ENCODE results near the gene NPEPL1.

NPEPL1 gene

DNA sequence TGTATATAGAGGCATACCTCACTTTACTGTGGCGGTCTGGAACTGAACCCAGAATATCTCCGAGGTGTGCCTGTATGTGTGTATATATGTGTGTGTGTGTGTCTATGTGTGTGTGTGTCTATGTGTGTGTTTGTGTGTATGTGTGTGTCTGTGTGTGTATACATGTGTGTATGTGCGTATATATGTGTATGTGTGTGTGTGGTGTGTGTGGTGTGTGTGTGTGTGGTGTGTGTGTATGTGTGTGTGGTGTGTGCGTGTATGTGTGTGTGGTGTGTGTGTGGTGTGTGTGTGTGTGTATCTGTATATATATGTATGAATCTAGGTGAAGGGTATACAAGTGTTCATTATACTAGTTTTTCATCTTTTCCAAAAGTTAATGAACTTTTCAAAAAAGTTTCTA is 4.2 kb upstream of the NPEPL1 start:
- DNase-seq: no peak

DNA sequence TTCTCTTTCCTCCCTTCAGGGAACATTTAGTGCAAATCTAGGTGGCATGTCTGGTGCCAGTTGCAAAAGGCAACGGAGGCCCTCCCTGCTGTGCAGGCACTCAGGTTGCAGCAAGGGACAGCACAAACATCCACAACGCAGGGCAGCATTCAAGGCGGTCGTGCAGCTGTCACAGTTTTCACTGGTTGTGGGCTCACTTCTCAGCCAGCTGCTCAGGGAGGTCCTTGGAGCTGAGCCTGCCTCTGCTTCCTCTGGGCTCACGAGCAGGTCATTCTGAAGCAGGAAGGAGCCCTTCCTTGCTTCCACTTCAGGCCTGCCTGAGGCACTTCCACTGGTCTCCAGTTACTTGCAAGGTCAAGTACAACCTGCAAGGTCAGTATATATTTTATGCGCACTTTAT is 3.8 kb upstream of the NPEPL1 start:
- no peak for DNase-seq

DNA sequence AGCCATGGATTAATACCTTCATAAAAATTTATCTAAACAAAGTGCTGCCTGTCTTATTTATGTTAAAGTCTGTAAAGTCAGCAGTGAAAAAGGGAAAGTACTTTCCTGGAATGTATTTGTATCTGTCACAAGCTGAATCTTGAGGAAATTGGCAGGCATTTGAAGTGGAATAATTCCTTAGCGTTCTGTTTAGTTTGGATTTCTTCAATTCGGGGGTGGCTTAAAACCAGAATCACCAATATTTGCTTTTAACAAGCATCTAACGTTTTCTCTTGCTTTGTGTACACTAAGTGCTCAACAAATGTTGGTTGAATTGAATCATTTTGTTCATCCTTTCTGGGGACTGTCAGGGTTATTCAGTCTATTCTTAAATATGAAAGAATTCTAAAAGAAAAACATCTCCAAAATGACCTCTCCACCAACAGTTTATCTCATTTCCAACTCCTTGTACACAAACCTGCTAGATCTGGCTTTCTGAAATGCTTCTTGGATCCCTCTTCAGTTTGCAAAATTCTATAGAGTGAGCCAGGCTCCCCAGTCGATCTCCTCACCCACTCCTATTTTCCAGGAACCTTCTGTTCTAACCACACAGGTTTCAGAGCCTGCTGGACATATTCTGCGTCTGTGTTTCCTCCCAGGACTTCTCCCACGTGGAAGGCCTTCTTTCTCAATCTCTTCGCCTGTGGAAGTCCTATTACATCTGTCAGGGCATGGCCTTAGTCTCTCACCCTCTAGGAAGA is 2.0 kb upstream of the NPEPL1 start:
- no peak for DNase-seq

DNA sequence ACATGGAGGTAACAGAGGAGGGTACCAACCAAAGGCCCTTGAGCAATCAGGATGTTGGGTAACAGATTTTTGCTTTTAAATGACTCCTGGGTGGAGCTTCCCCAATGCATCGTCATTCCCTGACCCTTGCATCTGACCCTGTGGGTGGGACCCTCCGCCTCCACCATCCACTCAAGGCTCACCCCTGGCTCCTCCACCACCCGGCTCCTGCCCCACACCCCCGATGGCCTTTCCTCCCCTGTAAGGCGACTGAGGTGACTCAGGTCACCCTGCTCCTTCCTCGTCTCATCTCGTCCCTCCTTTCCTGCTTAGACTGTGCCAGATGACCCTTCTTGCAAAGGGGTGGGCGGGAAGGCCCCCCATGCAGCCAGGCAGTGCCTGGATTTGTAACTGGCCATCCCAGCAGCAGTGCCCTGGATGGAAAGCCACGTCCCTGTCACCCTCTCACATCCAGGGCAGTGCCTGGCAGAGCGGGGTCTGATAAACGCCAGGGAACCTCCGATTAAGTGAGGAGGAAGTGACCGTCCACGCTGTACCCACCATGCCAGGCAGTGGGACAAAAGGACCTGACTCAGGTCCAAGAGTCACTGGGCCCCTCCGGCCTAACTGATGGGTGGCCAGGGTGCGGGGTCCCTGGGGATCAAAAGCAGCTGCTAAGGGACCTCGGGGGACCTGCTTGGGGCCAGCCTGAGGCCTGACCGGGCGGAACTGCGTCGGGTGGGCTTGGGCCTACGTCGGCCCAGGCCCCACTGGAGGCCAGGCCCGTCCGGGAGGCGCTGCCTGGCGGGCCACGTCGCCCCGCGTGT is 624 bp upstream of the NPEPL1 start:
- no peak for DNase-seq

DNA sequence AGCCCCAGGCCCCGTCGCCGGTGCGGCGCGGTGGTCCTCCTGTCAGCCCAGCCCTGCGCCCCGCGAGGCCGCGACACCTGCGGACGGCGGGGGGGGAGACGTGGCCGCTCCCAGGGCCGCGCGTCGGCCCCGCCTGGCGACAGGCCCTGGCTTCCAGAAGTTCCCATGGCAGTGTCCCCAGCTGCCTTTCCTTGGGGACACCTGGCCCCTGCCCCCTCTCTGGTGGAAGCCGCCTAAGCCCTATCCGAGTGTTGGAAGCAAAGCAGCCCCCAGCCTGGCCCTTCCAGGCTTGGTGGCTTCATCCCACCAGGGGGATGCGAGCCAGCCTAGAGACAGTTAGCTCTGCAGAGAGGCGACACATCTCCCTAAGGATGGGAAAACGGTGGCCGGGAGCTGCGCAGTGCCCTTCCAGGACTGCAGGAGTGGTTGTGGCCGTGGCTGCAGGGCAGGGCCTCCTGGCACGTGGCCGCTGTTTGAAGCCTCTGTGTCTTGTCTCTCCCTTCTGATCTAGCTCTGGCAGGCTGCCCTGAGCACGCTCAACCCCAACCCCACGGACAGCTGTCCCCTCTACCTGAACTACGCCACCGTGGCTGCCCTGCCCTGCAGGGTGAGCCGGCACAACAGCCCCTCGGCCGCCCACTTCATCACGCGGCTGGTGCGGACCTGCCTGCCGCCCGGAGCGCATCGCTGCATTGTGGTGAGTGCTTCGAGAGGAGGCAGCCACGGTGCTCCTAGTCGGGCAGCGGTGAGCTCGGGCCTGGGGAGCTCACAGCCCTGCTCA is 816 bp downstream of the NPEPL1 start:
- no peak for DNase-seq

DNA sequence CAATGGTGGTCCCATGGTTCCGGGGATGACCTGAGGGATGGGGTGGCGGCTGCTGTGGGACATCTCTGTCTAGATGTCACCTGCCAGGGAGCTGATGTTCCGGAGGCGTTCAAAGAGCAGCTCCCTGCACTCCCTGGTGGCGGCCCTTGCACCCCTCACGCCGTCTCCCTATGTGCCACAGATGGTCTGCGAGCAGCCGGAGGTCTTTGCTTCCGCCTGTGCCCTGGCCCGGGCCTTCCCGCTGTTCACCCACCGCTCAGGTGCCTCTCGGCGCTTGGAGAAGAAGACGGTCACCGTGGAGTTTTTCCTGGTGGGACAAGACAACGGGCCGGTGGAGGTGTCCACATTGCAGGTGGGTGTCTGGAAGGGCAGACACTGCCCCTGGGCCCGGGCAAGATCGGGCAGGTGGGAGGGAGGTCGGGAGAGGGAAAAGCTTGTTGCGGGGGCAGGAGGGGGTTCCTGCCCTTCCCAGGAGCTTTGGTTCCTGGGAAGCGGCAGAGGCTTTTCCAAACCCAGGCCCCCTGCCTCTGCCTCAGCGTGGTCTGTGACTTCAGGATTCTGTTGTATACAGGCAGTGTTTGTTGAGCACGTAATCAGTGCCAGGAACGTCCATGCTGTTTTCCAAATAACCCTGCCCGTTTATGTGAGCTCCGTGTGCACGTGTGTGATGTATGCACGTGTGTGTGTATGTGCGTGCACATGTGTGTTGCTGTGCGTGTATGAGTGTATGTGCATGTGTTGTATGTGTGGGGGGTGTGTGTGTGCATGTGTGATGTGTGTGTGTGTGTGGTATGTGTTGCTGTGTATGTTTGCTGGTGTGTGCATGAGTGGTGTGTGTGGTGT is 1.9 kb downstream of the NPEPL1 start:
- no peak for DNase-seq

DNA sequence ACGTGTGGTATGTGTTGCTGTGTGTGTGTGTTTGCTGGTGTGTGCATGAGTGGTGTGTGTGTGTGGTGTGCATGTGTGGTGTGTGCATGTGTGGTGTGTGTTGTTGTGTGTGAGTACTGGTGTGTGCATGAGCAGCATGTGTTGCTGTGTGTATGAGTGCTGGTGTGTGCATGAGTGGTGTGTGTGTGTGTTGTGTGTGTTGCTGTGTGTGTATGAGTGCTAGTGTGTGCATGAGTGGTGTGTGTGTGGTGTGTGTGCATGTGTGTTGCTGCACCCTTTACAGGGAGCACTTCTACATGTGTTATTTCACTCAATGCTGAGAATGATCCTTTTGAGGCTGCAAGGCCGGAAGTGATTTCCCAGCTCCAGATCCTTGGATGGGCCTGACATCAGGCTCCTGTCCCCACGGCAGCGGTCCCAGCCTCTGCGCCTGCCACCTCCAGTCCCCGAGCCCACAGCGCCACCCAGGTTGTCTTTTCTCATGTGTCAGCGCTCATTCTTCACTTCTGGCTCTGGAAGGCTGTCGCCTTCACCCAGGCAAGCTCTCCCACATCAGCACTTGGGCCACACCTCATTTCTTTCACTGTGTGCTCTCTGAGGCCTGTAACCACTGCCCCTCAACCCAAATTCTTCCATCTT is 2.6 kb downstream of the NPEPL1 start:
- no peak for DNase-seq

DNA sequence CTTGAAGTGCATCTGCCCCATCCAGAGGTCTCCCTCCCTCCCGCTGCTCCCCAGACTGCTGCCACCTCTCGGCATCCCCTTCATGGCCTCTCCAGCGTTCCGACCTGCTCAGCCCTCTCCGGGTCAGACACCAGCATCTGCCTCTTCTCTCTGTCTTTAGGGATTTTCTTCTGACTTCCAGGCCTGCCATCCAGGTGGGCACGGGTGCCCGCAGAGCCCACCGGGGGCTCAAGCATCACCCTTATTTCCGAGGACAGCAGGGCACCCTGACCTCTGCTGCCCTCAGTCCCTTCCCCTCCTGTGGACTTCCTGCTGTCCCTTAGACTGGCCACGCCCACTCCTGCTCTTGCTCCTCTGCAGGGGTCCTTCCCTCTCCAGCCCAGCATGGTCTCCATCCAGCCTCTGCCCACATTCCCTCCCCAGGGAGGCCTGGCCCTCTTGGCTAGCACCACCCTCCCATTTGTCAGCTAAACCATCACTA is 3.3 kb downstream of the NPEPL1 start:
- DNase-seq: no peak

DNA sequence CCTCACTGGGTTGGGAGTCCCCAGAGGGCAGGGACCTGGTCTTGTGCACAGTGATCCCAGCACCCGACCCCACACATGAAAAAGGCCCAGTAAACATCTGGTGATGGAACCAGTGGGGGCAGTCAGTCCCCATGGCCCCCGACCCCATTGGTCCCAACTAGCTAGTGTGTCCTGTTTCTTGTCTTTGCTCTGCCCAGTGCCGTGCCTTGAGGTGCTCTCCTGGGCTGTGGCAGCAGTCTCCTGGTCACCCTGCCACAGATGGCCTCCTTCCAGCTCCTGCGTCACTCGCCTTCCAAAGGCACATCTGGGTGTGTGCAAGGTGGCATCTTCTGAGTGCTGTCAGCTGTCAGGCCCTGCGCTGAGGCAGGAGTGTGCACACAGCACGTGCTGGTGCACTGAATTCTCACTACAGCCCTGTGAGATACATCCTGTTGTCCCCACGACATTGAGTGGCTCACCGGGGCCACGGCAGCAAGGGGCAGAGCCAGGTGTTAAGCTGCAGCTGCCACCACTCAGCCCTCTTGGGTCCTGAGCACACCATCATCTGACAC is 3.9 kb downstream of the NPEPL1 start:
- no peak for DNase-seq

DNA sequence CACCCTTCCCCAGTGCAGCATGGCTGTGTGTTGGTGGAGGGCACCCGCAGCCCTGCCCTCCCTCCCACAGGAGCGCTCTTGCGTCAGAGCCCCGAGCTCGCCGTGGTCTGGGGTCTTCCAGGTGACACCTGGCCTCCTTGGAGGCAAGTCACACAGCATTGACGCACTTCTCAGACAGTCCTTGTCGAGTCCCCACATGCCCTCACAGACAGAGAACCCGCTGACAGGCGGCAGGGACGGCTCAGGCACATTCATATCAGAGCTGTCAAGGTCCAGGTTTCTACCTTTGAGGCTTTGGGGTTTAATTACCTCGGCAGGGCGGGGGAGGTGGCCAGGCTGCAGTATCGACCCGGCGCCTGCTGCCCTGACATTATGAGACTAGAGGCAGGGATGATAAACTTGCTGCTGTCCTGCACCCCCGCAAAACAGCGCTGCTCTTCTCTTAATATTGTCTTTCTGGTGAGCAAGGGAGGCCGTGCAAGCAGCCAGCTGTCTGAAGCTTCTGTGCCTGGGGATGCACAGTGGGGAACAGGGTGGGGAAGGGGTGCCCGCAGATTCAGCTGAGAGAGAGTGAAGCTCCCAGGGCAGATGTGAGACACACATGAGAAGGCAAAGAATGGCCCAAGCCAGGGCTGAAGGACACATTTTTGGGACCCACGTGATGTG is 4.7 kb downstream of the NPEPL1 start:
- no peak for DNase-seq

DNA sequence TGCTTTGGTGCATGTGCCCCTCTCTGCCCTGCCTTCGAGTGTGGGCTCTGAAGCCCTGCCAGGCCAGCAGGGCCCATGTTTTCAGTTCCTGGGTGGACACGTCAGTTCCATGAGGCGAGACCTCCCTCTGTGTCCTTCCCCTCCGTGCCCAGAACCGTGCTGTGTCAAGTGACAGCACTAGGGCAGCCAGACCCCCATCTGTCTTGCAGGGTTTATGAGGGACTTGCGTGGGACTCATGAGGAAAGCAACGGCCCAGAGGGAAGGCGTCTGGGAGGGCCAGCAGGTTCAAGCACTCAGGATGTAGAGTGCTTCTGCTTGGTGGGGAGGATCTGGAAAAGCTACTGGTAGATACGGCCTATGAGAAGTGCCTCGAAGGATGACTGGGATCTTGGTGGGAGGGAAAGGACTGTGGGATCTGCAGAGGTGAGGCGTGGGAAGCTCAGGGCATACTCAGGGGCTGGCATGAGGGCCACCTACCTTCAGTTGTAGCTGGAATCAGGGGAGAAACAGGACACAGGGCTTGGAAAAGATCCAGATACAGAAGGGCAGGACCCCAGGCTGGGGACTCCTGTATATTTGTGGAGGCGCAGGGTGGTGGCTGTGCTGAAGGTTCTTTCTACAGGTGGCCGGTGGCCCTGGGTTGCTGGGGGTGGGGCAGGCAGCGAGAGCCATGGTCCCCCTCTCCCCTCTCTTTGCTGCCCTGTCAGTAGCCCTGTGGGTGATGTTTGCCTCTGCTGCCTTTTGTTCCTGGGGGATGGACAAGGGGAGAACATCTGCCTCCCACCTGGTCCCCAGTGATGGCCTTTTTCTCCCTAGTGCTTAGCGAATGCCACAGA is 5.5 kb downstream of the NPEPL1 start:
- no peak for DNase-seq

DNA sequence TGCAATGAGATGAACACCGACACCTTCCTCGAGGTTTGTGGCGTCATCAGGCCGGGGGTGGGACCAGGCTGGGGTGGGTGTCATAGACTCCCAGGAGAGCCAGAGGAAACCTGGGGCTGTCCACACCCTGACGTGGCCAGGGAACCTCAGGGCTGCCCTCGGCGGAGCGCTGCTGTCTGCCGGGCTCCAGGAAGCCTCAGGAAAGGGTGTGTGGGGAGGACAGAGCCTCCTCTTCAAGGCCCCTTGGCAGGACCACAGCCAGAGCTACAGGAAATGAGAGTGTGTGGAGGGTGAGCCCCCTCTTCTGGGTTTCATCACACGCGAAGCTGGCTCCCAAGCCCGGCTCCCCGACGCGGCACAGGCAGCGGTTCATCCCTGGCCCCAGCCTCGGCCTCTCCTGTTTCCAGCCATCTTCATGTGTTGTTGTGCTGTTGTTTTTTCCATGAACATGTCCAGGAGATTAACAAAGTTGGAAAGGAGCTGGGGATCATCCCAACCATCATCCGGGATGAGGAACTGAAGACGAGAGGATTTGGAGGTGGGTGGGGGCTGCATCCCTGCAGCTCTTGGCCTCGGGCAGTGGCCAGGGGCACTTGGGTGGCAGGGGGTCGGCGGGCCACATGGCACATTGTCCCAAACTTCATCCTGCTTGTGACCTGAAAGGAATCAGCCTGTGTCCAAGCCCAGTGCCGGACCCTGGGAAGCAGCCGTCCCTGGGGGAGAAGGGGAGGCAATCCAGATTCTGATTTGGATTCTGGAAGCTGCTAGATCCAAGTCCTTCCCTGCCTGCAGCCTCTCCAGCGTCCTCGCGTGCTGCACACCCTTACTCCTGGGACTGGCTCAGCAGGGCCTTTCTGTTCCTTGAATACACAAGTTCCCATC is 6.4 kb downstream of the NPEPL1 start:
- no peak for DNase-seq

DNA sequence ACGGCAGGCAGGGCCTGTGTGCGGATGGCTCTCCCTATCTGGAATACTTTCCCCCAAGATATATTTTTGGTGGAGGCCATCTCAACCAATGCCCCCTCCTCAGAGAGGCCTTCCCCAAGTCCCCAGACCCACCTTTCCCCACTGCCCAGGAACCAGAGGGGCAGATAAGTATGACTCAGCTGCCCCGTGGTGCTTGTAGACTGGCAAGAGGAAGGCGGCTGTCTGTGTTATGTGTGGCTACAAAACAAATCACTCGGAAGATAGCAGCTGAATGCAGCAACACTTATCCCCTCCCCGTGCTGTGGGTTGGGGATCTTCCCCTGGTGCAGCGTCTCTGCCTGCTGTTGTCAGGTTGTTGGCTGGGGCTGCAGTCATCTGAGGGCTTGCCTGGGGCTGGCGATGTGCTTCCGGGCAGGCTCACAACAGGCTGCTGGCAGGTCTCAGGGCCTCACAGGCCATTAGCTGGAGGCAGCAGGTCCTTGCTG is 7.1 kb downstream of the NPEPL1 start:
- no peak for DNase-seq

DNA sequence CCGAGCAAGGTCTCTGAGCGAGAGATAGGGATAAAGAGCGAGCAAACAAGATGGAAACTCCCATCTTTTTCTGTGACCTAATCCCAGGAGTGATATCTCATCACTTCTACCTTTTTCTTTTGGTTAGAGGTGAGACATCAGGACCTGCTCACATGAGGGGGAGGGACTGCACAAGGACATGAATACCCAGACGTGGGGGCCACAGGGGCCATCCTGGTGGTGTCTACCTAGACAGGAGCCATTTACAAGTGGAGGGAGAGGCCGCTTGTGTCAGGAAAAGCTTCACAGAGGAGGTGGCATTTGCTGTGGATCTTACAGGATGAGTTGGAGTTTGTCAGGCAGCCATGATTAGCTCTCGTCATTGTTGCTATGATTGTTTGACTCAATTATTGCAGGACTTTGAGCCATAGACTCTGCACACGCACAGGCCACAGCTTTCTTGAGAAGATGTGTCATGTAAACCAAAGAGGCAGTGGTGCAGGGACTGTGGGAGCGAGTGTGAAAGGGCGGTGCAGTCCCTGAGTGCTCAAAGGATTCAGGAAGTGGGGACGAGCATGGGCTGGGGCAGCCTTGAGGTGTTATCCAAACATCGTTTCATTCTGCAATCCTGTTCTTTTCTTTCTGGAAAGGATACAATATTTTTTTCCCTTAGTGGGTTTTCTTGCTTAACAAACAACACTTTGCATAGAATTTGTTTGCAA is 7.7 kb downstream of the NPEPL1 start:
- no peak for DNase-seq

DNA sequence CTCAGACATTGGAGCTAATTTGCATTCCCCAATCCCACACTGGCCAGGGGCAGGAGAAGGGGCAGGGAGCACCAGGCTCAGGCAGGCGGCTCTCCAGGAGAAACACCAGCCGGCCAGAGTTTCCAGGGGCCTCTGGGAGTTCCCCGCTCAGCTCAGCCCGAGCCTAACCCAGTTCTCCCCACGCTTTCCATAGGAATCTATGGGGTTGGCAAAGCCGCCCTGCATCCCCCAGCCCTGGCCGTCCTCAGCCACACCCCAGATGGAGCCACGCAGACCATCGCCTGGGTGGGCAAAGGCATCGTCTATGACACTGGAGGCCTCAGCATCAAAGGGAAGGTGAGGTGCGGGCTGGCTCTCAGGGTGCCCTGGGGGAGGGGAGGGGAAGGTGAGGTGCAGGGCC is 8.2 kb downstream of the NPEPL1 start:
- DNase-seq: no peak

DNA sequence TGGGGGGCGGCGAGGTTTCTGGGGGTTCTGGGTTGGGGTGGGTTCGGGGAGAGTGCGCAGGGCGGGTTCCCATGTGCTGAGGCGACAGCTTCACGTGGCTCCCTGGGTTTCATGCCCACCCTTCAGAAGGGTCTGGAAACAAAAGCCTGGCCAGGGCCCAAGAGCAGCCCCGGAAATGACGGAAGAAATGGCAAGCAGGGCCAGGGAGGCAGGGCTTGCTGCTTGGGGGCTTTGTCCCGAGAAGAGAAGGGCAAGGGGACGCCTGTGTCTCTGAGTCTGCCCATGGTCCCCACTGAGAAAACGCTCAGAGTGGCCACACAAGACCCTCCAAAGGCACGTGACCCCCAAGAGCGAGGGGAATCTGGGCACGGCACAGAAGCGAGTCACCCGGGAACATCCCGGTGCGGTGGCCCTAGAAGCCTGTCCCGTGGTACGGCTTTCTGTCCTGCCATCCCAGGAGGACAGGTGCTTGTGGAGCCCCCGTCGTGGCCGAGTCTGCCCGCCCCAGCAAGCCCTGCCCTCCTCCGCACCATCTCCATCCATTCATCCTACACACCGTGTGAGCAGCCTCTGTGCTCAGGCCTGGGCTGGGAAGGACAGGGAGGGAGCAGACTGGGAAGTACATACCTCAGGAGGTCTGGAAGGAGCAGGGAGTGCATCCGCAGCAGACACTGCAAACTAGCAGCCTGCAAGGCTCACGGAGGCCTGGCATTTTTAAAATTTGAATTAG is 9.0 kb downstream of the NPEPL1 start:
- DNase-seq: no peak

DNA sequence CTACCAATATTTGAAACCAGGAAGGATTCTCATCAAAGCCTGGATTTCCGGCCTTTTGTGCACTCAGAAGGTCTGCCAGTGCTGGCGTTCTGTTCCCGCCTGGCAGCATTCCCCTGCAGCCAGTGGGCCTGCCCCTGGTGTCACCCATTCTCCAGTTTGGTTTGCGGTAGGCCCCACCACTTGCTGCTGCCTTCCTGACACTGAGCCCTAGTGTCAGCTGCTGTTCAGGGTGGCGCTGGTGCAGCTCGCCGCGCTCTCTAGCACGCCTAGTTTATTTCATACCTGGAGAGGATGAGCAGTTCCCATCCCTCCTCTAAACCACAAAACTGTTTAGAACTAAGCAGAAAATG is 9.5 kb downstream of the NPEPL1 start:
- no peak for DNase-seq
